ENCODE results near the gene CHN1. TPM values are rescaled to one million over a fixed set of nuclear protein-coding genes. Genes with fewer than 3 reads are reported as not detected.
A peak's percentile ranks its signal among the peaks of the same experiment; 100 is the strongest.

The CHN1 gene
- total and polyA plus RNA-seq, 2 of the 8 experiments (the other 6 are each of a cell fraction or from before 2014, with no cell fraction given) = 54.0 to 65.7 TPM

DNA sequence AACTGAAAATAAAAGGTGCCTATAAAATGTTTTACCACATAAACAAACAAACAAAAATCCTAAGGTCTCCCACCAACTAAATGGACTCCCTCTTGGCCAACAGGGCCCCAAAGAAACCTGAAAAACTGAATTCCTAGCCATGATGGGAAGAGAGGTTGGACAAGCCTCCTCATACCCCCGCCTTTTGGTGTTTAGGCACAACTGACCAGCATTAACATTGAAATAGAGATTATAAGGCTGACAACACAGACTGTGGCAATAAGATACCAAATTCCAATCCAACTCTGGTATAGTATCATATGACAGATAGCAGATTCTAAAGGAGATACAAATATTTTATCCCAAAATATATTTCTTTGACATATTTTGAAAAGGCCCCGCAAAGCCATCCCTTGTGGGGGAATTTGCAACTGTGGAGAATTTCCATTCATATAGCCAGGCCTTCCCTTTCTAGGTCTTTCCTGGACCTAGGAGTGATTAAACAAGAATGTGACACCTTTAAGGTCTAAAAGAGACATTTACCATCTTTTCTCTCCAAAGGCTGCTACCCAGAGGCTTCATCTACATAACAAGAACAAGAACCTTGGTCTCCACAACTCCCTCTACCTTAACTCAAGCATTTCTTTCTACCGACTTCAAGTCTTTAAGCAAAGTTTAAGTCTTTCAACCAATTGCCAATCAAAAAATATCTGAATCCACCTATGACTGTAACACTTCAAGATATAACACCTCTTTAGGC lies 80.0 kb downstream of the CHN1 start:
- POLR2A ChIA-PET (ENCODE audit: partially characterized antibody) = interaction anchor here (0.6 to 1.2 kb wide), 3 partner anchors 18 to 153 kb away, joined by 3 to 6 read pairs (median 3); no protein-coding TSS in a partner anchor
- peak; percentile 97 for FAIRE-seq
- TF ChIP-seq SP4 (IDR thresholded peaks at IDR 0.05; ENCODE audit: low read length) = no peak
- peak in 1 of 2 experiments; percentile 71; a peak in 1 of 4 replicates for TF ChIP-seq HDAC2 (IDR thresholded peaks at IDR 0.05; ENCODE audit: borderline replicate concordance in 1 of 2, low read depth in 2 of 2, low read length in 2 of 2)
- TF ChIP-seq BCL11A (IDR thresholded peaks at IDR 0.05; ENCODE audit: low read depth in 2 of 2, low read length in 2 of 2) = no peak
- TF ChIP-seq EP300 (IDR thresholded peaks at IDR 0.05; ENCODE audit: borderline replicate concordance in 1 of 2, low read depth in 2 of 2, low read length in 2 of 2) = no peak
- TF ChIP-seq, protein P1, sequence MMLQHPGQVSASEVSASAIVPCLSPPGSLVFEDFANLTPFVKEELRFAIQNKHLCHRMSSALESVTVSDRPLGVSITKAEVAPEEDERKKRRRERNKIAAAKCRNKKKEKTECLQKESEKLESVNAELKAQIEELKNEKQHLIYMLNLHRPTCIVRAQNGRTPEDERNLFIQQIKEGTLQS (IDR thresholded peaks at IDR 0.05; ENCODE audit: insufficient read depth, low read depth, low read length) = no peak

More for the DNA sequence above, 80.0 kb downstream of the CHN1 start:
- peak overlapping the region; percentile 47; the same call in 1 of the 2 replicates for H3K27ac ChIP-seq (ENCODE audit: low read depth, low read length)
- 0 out of 2 replicates have a peak overlapping the region, but pooled peaks have one; percentile 26 for H2BK20ac ChIP-seq (ENCODE audit: low read length)
- no peak overlapping the region; a peak in 2 of 7 replicates for H3K9ac ChIP-seq (replicated peaks in 1 of 4; ENCODE audit: extremely low read depth in 1 of 4, low read depth in 3 of 4, low read length in 3 of 4)
- peaks cover 2 to 22% (median 9%) of the 10 kb centered on the region in 4 experiments; a peak in 5 of 7 replicates for H3K4me1 ChIP-seq (replicated peaks in 1 of 4; ENCODE audit: control insufficient read depth in 3 of 4, insufficient read depth in 4 of 4, low read length in 3 of 4)
- H3K79me1 ChIP-seq (ENCODE audit: low read depth, low read length) = no peaks in the 10 kb centered on the region
- CTCF ChIA-PET (ENCODE audit: partially characterized antibody) = interaction anchor here (0.8 to 1.5 kb wide), 4 partner anchors 10 to 176 kb away, joined by 4 to 5 read pairs (median 4); no protein-coding TSS in a partner anchor
- peak overlapping the region; percentile 92; the same call in 1 of the 2 replicates for H2BK5ac ChIP-seq (ENCODE audit: low read depth, low read length)
- H3K4me2 ChIP-seq (ENCODE audit: insufficient read depth in 1 of 2, low read depth in 2 of 2, low read length in 2 of 2) = peak overlapping the region; percentile 38 to 58
- no peak overlapping the region for H4K8ac ChIP-seq (ENCODE audit: extremely low read depth, insufficient read depth, low read length)
- DNase-seq (ENCODE audit: low read depth in 1 of 2, low spot score in 2 of 2) = no peak
- H3K56ac ChIP-seq (replicated peaks; ENCODE audit: insufficient read length, low read depth, low read length) = peak overlapping the region; percentile 89
- H3K14ac ChIP-seq (ENCODE audit: insufficient read length) = no peak overlapping the region
- 5% methylated on average over 3 of the region's 3 CpGs; no CpG with 5 or more reads in 1 of the 2 experiments for WGBS, 2 experiments (ENCODE audit: extremely low coverage in 1 of 2, insufficient coverage in 1 of 2, insufficient read length in 1 of 2, insufficient replicate concordance in 2 of 2, low coverage in 1 of 2, low lambda C conversion rate in 2 of 2, missing lambda C conversion rate in 1 of 2)
- H2BK120ac ChIP-seq (replicated peaks; ENCODE audit: low read depth, low read length) = peak overlapping the region; percentile 99
- H3K23me2 ChIP-seq (ENCODE audit: low read depth, low read length) = no peaks in the 10 kb centered on the region
- H3K27me3 ChIP-seq (replicated peaks in 1 of 4; ENCODE audit: control insufficient read depth in 3 of 4, extremely low read depth in 1 of 4, insufficient read depth in 3 of 4, low read length in 3 of 4) = no peaks in the 10 kb centered on the region
- H3K4ac ChIP-seq (replicated peaks; ENCODE audit: insufficient read length, low read depth, low read length) = peak overlapping the region; percentile 91
- H2AFZ ChIP-seq (ENCODE audit: low read length) = no peak overlapping the region
- peaks cover 0 to 9% of the 10 kb centered on the region in 2 experiments; a peak in 1 of 4 replicates for H3K79me2 ChIP-seq (ENCODE audit: control insufficient read depth in 1 of 2, insufficient read depth in 2 of 2, low read length in 2 of 2)
- no peaks in the 10 kb centered on the region; a peak in 1 of 4 replicates for H3K9me3 ChIP-seq (ENCODE audit: insufficient read depth in 2 of 2, low read depth in 1 of 2, low read length in 1 of 2)
- no peak overlapping the region for H3K23ac ChIP-seq (ENCODE audit: insufficient read length)
- peak overlapping the region in 1 of 4 experiments; percentile 35; a peak in 1 of 8 replicates for H3K4me3 ChIP-seq (ENCODE audit: extremely low read depth in 1 of 4, insufficient read depth in 2 of 4, low read depth in 3 of 4, low read length in 4 of 4)
- H2BK15ac ChIP-seq (ENCODE audit: low read length) = no peak overlapping the region
- H4K91ac ChIP-seq (replicated peaks; ENCODE audit: insufficient read length, low read length) = peak overlapping the region; percentile 90
- H4K5ac ChIP-seq (ENCODE audit: insufficient read length, low read depth, low read length) = peak overlapping the region; percentile 99
- H4K20me1 ChIP-seq (replicated peaks in 1 of 2; ENCODE audit: control insufficient read depth in 1 of 2, insufficient read depth in 2 of 2, low read length in 2 of 2) = no peaks in the 10 kb centered on the region
- H2AK5ac ChIP-seq (ENCODE audit: low read depth, low read length) = no peak overlapping the region
- no peak overlapping the region; the same call in 1 of the 2 replicates for H2BK12ac ChIP-seq (ENCODE audit: low read depth, low read length)
- peak overlapping the region; percentile 56; the same call in 1 of the 2 replicates for H3K18ac ChIP-seq (ENCODE audit: extremely low read depth, low read length)
- peaks cover 0 to 12% (median 4%) of the 10 kb centered on the region in 4 experiments; a peak in 2 of 8 replicates for H3K36me3 ChIP-seq (ENCODE audit: control insufficient read depth in 2 of 4, insufficient read depth in 4 of 4, low read length in 3 of 4)

Measured in H1 (cell line).